Duodenal mucosa (tissue), 2 donors: ENCODE data around the gene MEGF9.

Experiments used
- H3K27ac ChIP-seq: one replicate; pipeline ENCODE4 v1.7.0; 2013; ENCODE audit warnings: low read depth, low read length
- H3K27me3 ChIP-seq, 2 donors: one replicate each; pipeline ENCODE4 v1.7.0; 2013; ENCODE audit warnings: low read length in 2 of 2, control low read depth in 1 of 2; ENCODE audit not compliant: insufficient read depth in 2 of 2, control insufficient read depth in 1 of 2
- H3K36me3 ChIP-seq, 2 donors: one replicate each; pipeline ENCODE4 v1.7.0; 2013; ENCODE audit warnings: low read length in 2 of 2, control low read depth in 1 of 2; ENCODE audit not compliant: insufficient read depth in 2 of 2, control insufficient read depth in 1 of 2
- H3K4me1 ChIP-seq, 2 donors: one replicate each; pipeline ENCODE4 v1.7.0; 2013; ENCODE audit warnings: low read length in 2 of 2, control low read depth in 1 of 2; ENCODE audit not compliant: insufficient read depth in 2 of 2, control insufficient read depth in 1 of 2
- H3K4me3 ChIP-seq, 2 donors: one replicate each; pipeline ENCODE4 v1.7.0; 2013; ENCODE audit warnings: low read length in 2 of 2, low read depth in 1 of 2
- H3K9ac ChIP-seq, 2 donors: one replicate each; pipeline ENCODE4 v1.7.0; 2013; ENCODE audit warnings: low read length in 2 of 2, low read depth in 1 of 2
- H3K9me3 ChIP-seq, 2 donors: one replicate each; pipeline ENCODE4 v1.7.0; 2013; ENCODE audit warnings: low read length in 2 of 2, control low read depth in 1 of 2; ENCODE audit not compliant: control insufficient read depth in 1 of 2

MEGF9 gene

DNA sequence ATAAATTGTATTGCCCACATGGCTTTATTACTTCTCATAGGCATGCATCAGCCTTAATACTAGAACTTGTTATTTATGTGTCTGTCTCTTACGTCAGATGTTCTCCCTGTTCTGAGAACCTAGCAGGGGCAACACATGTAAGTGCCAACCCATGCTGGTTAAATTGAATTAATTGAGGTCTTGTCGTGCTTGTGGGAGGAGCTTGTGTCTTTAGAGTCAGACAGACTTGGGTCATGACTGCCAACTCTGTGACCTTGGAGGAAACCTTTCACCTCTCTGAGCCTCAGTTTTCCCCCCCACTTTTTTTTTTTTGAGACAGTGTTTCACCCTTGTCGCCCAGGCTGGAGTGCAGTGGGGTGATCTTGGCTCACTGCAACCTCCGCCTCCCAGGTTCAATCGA is 2.2 kb upstream of the MEGF9 start:
- Histone ChIP-seq H3K4me3 (no peak overlapping the region), H3K27me3 (no peaks in the 10 kb centered on the region)

DNA sequence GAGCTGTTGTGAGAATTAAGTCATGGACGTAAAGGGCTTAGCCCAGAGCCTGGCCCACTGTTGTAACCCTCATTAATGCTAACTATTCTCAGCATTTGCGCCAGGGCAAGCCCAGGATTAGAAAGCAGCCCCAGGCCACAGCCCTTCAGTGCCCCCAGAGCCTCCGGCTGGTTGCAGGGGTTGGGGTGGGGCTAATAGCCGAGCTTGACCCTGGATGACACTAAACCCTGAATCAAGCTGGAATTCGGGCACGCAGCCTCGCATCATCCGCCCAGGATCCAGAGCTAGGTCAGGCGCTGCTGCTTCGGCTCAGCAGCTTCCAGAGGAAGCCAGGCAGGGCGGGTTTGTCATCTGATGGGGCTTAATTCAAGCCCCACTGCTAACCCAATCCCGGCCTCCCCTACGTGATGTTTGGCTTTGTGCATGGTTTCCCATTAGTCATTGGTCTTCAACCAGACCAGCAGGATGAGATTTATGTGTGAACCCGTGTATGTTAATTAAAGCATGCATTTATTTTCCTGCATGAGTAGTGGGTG is 1.2 kb upstream of the MEGF9 start:
- Histone ChIP-seq H3K9ac (peak overlapping the region; percentile 71 to 81), H3K9me3 (no peaks in the 10 kb centered on the region), H3K4me3 (peak overlapping the region; percentile 84 to 87), H3K36me3 (no peaks in the 10 kb centered on the region), H3K27ac (peak overlapping the region; percentile 17), H3K4me1 (peaks cover 28 to 33% of the 10 kb centered on the region in 2 donors), H3K27me3 (no peaks in the 10 kb centered on the region)

More for the DNA sequence above, 2.2 kb upstream of the MEGF9 start:
- no peak overlapping the region for H3K27ac ChIP-seq
- H3K9me3 ChIP-seq = no peaks in the 10 kb centered on the region
- no peak overlapping the region for H3K9ac ChIP-seq
- no peaks in the 10 kb centered on the region for H3K36me3 ChIP-seq
- peaks cover 24 to 25% of the 10 kb centered on the region in 2 donors for H3K4me1 ChIP-seq

DNA sequence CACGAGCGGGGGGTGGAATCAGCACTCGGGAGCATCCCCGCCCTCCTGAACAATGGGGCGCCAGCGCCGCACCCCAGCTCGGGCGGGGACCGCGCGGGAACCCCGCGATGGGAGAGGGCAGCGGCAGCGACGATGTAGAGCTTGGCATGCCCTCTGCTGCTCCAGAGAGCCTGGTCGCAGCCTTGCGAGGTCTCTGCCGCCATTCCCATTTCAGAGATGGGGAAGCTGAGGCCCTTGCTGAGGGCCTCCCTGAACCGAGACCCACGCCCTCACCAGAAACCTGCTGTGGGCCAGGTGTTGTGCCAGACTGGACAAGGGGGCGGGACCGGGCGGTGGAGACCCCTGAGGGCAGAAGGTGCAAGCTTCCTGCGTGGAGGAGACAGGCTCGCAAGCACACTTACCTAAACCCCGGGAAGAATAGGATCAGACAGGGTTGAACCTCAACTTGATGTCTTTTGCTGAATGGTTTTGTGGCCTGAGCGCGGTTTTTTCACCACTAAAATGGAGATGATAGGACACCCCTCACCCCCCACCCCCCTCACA is 647 bp upstream of the MEGF9 start:
- no peaks in the 10 kb centered on the region for H3K36me3 ChIP-seq
- H3K9me3 ChIP-seq = no peaks in the 10 kb centered on the region
- peak overlapping the region; percentile 84 to 87 for H3K4me3 ChIP-seq
- peaks cover 28 to 33% of the 10 kb centered on the region in 2 donors for H3K4me1 ChIP-seq
- H3K9ac ChIP-seq = peak overlapping the region; percentile 71 to 81
- peak overlapping the region; percentile 85 for H3K27ac ChIP-seq
- H3K27me3 ChIP-seq = no peaks in the 10 kb centered on the region

DNA sequence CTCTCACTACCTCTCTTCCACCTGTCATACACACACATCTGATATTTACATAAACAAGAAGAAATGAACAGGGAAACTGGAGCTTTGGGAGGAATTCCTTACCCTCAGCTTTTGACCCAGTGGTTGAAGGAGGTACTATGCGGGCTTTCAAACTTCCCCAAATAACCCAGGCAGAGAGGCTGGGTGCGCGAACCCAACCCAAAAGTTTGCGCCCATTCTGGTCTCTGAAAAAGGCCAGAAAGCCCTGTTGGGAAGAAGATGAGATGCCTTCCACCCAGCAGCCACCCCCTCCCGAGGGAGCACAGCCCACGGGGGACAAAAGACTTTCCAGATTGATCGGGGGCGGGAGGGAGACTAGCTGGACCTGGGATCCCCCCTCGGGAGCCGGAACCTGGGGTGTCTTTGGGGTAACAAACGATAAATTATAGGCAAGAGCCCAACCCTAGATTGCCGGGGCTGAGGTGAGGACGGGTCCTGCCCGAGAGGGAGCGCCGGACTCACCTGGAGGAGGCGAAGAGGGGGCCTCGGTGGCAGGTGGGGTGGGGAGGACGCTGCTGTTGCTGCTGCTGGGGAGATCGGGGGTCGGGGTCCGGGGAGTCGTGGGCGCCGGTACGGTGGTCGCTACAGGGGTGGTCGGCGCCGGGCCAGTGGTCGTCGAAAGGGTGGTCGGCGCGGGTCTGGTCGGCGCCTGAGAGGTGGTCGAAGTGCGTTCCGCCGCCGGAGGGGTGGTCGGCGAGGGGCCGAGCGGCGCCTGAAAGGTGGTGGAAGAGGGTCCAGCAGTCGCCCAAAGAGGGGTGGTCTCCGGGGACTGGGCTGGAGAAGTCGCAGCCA is 798 bp downstream of the MEGF9 start:
- Histone ChIP-seq H3K36me3 (no peaks in the 10 kb centered on the region), H3K9me3 (no peaks in the 10 kb centered on the region), H3K27ac (peak overlapping the region; percentile 64), H3K4me1 (peaks cover 28 to 37% of the 10 kb centered on the region in 2 donors), H3K9ac (peak overlapping the region; percentile 74 to 79), H3K27me3 (no peaks in the 10 kb centered on the region), H3K4me3 (peak overlapping the region; percentile 84 to 87)

DNA sequence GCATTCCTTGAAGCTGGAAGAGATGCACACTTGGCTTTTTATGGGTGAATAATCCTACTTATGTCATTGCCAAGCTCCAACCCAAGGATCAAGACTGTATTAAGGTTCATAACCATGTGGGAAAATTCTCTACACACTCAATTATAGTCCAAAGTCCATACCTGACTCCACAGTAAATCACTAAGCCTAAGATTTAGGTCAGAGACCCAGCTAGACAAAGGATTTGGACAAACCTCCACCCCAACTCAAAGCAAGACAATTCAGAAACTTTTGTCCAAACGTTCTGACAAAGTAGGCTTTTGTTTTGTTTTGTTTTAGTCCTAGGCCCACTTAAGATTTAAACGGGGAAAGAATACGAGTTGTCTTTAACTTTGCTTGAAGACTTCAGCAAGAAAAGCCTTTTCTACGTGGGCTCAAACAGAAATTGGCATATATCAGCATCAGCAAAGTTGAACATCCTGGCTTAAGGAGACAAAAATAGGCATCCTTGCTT is 1.7 kb downstream of the MEGF9 start:
- Histone ChIP-seq H3K27me3 (no peaks in the 10 kb centered on the region), H3K9me3 (no peaks in the 10 kb centered on the region), H3K36me3 (no peaks in the 10 kb centered on the region), H3K27ac (no peak overlapping the region), H3K9ac (peak overlapping the region; percentile 74 to 79), H3K4me1 (peaks cover 28 to 37% of the 10 kb centered on the region in 2 donors), H3K4me3 (peak overlapping the region; percentile 84 to 87)

DNA sequence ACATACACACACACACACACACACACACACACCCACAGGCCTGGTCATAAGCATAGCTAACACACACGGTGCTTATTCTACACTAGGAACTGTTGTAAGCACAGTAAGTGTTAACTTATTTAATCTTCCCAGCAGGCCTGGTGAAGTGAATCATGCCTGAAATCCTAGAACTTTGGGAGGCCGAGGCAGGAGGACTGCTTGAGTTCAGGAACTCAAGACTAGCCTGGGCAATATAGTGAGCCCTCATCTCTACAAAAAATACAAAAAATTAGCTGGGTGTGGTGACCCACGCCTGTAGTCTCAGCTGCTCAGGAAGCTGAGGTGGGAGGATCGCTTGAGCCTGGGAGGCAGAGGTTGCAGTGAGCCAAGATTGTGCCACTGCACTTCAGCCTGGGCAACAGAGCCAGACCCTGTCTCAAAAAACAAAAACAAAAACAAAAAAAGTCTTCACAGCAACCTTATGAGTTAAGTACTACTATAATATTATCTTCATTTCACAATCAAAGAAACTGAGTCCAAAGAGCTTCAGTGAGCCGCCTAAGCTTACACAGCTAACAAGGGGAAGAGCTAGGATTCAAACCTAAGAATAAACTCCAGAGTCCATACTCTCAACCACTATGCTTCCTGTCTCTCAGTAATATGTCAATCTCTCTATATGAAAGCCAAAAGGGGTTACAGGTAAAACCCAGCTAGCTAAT is 2.3 kb downstream of the MEGF9 start:
- H3K9ac ChIP-seq = peak overlapping the region; percentile 74 to 79
- no peak overlapping the region for H3K27ac ChIP-seq

DNA sequence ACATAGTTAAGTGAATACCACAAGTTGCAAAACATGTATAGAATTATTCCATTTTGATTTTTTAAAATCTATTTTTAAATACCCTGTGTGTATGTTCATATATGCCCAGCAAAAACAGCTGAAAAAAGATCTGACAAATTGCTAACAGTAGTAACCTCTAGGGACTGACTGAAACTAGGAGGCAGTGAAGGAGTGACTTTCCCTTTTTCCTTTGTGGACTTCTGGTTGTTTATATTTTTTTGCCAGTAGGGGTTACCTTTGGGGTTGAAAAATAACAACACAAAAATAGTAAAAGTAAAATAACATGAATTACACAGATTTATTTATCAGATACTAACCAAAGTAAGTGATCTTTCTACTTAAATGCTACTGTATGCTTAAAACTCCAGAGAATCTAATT is 2.9 kb downstream of the MEGF9 start:
- H3K27ac ChIP-seq = no peak overlapping the region
- H3K27me3 ChIP-seq = no peaks in the 10 kb centered on the region
- H3K4me1 ChIP-seq = peaks cover 33 to 37% of the 10 kb centered on the region in 2 donors
- no peaks in the 10 kb centered on the region for H3K9me3 ChIP-seq
- no peaks in the 10 kb centered on the region for H3K36me3 ChIP-seq
- H3K9ac ChIP-seq = peak overlapping the region; percentile 49 to 74
- H3K4me3 ChIP-seq = peak overlapping the region in 1 of 2 donors; percentile 84

More for the DNA sequence above, 2.3 kb downstream of the MEGF9 start:
- Histone ChIP-seq H3K4me1 (peaks cover 33 to 37% of the 10 kb centered on the region in 2 donors), H3K9me3 (no peaks in the 10 kb centered on the region), H3K36me3 (no peaks in the 10 kb centered on the region), H3K4me3 (peak overlapping the region; percentile 84 to 87), H3K27me3 (no peaks in the 10 kb centered on the region)

DNA sequence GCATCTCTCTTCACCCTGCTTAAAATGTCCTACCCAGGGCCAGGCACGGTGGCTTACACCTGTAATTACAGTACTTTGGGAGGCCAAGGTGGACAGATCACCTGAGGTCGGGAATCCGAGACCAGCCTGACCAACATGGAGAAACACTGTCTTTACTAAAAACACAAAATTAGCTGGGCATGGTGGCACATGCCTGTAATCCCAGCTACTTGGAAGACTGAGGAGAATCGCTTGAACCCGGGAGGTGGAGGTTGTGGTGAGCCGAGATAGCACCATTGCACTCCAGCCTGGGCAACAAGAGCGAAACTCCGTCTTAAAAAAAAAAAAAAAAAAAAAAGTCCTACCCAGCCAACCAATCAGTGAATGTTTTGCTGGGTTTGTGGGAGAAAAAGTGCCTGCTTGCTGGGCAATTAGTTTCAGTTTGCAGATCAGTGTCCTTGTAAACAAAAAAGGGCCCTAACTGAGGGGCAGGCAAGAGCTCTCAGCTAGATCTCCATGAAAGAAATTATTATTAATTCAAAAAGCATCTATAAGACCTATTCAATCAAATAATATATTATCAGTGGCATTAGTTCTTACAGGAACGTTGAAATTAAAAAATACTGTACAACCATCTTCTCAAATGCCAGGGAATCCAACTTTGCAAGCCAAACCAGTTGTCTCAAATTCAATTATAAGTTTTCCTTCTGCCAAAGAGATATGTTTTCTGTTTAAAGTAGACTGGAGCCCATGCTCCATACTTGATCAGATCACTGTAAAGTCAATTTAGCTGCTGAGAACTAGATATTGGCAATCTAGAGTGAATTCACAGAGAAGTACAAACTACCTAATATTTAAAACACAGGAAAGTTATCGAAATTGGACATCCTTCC is 3.9 kb downstream of the MEGF9 start:
- peaks cover 29 to 31% of the 10 kb centered on the region in 2 donors for H3K4me1 ChIP-seq
- H3K4me3 ChIP-seq = peak overlapping the region; percentile 52 to 78
- H3K9me3 ChIP-seq = no peaks in the 10 kb centered on the region
- H3K36me3 ChIP-seq = no peaks in the 10 kb centered on the region
- no peaks in the 10 kb centered on the region for H3K27me3 ChIP-seq
- no peak overlapping the region for H3K27ac ChIP-seq
- H3K9ac ChIP-seq = peak overlapping the region; percentile 49 to 60

DNA sequence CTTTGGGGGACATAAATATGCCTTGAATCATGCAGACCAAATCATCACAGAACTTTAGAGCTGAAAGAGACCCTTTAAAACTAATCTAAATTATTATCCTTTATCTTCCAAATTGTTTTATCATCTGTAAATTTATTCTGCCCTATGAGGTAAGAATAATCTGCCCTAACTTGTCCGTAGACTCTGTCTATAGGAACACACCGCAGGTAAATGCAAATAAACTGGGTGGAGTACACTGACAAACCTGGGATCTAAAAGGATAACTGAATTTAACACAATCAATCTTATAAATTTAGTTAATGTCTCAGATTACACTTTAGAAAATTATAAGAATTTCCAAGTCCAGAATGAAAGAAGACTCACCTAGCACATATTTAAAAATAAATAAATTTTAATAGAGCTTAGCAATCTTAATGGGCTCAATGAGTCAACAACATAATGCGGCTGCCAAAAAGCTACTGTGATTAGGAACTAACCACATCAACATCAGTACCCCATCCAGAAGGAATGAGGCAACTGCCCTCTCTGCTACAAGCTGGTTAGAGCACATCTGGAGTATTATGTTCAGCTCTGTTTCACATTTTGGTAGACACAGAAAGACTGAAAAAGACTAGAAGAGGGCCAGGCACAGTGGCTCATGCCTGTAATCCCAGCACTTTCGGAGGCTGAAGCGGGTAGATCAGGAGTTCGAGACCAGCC is 5.6 kb downstream of the MEGF9 start:
- H3K27ac ChIP-seq = no peak overlapping the region
- no peak overlapping the region for H3K9ac ChIP-seq
- H3K4me3 ChIP-seq = no peak overlapping the region
- H3K27me3 ChIP-seq = no peaks in the 10 kb centered on the region
- H3K4me1 ChIP-seq = peaks cover 25 to 26% of the 10 kb centered on the region in 2 donors
- no peaks in the 10 kb centered on the region for H3K9me3 ChIP-seq
- H3K36me3 ChIP-seq = no peaks in the 10 kb centered on the region
